ENCODE measurements around the gene MRC1.

The MRC1 gene

DNA sequence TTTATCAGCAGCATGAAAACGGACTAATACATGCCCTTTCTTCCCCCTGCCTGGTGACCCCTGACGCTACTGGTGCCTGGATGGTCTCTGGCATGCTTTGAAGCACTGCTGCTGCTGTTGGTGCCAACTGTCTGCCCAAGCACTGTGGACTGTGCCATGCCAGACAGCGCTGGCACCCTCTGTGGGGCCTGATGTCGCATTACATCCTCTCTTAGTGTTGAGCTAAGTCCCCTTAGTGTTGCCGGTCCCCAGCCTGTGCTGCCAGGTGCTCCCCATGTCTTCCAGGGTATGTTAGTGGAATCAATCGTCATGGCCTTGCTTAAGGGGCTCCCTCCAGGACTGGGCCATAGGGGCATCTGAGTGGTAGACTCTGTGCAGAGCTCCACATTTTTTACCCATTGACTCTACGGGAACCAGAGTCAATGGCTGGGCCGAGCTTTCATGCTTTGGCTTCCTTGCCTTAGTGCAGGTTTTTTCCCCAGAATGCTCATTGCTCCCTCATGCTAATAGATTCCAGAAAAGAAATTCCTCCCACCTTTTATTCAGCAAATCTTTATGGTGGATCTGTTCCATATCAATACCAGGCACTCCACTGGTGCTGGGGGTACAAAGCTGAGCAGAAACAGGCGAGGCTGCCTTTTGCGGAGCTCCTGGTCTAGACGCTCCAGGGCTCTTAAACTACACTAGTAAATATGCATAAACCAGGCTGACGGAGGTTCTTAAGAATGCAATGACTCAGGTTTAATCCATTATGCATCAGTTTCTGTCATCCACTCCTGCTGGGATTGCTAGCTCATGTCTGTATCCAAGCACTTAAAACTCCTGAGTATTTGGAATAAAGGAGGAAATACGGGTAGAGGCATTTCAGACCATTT is 21.8 kb upstream of the MRC1 start:
- TF ChIP-seq, protein P1, sequence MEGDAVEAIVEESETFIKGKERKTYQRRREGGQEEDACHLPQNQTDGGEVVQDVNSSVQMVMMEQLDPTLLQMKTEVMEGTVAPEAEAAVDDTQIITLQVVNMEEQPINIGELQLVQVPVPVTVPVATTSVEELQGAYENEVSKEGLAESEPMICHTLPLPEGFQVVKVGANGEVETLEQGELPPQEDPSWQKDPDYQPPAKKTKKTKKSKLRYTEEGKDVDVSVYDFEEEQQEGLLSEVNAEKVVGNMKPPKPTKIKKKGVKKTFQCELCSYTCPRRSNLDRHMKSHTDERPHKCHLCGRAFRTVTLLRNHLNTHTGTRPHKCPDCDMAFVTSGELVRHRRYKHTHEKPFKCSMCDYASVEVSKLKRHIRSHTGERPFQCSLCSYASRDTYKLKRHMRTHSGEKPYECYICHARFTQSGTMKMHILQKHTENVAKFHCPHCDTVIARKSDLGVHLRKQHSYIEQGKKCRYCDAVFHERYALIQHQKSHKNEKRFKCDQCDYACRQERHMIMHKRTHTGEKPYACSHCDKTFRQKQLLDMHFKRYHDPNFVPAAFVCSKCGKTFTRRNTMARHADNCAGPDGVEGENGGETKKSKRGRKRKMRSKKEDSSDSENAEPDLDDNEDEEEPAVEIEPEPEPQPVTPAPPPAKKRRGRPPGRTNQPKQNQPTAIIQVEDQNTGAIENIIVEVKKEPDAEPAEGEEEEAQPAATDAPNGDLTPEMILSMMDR (IDR thresholded peaks at IDR 0.05; ENCODE audit: poor library complexity, severe bottlenecking): no peak
- DNase-seq (ENCODE audit: low spot score): no peak

DNA sequence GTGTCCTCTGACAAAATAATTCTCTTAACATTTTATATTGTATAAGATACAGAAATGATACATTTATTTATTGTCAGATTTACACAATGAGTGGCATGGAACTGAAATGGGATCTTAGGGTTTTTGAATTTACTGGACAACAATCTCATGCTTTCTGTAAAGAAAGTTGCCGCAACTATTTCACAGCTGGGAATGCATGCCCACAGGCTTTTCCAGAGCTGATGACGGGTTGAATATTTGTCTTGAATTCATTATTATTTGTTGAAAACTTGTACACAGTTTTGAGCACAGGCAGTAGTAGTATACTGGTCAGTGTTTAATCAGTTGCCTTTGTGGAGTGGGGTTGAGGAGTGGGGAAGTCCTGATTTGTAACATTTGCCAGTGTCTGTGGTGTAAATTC is 20.5 kb upstream of the MRC1 start:
- TF ChIP-seq, protein P1 (IDR thresholded peaks at IDR 0.05; ENCODE audit: poor library complexity, severe bottlenecking): no peak
- Histone ChIP-seq H3K36me3 (ENCODE audit: low read depth) (no peaks in the 10 kb centered on the region), H3K27me3 (ENCODE audit: insufficient read depth, poor library complexity, severe bottlenecking) (no peaks in the 10 kb centered on the region), H3K9me3 (ENCODE audit: severe bottlenecking) (no peaks in the 10 kb centered on the region), H3K4me1 (ENCODE audit: insufficient read depth, poor library complexity, severe bottlenecking) (peaks cover 26% of the 10 kb centered on the region), H3K4me3 (ENCODE audit: severe bottlenecking) (no peak overlapping the region), H3K27ac (ENCODE audit: poor library complexity, severe bottlenecking) (peak overlapping the region; percentile 57)
- no peak for DNase-seq (ENCODE audit: low spot score)
- no peak for ATAC-seq (ENCODE audit: low read depth)

More for the DNA sequence above, 21.8 kb upstream of the MRC1 start:
- Histone ChIP-seq H3K4me3 (ENCODE audit: severe bottlenecking) (no peak overlapping the region), H3K27ac (ENCODE audit: poor library complexity, severe bottlenecking) (peak overlapping the region; percentile 57), H3K9me3 (ENCODE audit: severe bottlenecking) (no peaks in the 10 kb centered on the region), H3K4me1 (ENCODE audit: insufficient read depth, poor library complexity, severe bottlenecking) (peaks cover 39% of the 10 kb centered on the region), H3K36me3 (ENCODE audit: low read depth) (no peaks in the 10 kb centered on the region), H3K27me3 (ENCODE audit: insufficient read depth, poor library complexity, severe bottlenecking) (no peaks in the 10 kb centered on the region)
- peak; percentile 86 for ATAC-seq (ENCODE audit: low read depth)

DNA sequence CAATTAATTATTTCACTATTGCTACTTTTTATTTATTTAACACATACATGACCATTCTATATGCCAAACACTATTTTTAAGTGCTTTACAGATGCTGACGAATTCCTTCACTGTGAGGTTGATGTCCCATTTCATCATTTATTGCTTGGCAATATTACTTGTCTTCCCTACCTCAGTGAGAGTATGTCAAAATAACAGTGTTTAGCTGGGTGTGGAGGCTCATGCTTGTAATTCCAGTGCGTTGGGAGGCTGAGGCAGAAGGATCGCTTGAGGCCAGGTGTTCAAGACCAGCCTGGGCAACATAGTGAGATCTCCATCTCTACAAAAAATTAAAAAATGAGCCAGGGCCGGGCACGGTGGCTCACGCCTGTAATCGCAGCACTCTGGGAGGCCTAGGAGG is 19.8 kb upstream of the MRC1 start:
- Histone ChIP-seq H3K36me3 (ENCODE audit: low read depth) (no peaks in the 10 kb centered on the region), H3K27me3 (ENCODE audit: insufficient read depth, poor library complexity, severe bottlenecking) (no peaks in the 10 kb centered on the region), H3K27ac (ENCODE audit: poor library complexity, severe bottlenecking) (no peak overlapping the region), H3K4me3 (ENCODE audit: severe bottlenecking) (no peak overlapping the region), H3K4me1 (ENCODE audit: insufficient read depth, poor library complexity, severe bottlenecking) (peaks cover 19% of the 10 kb centered on the region), H3K9me3 (ENCODE audit: severe bottlenecking) (no peaks in the 10 kb centered on the region)
- ATAC-seq (ENCODE audit: low read depth) (no peak), DNase-seq (ENCODE audit: low spot score) (no peak)
- TF ChIP-seq, protein P1 (IDR thresholded peaks at IDR 0.05; ENCODE audit: poor library complexity, severe bottlenecking): no peak

DNA sequence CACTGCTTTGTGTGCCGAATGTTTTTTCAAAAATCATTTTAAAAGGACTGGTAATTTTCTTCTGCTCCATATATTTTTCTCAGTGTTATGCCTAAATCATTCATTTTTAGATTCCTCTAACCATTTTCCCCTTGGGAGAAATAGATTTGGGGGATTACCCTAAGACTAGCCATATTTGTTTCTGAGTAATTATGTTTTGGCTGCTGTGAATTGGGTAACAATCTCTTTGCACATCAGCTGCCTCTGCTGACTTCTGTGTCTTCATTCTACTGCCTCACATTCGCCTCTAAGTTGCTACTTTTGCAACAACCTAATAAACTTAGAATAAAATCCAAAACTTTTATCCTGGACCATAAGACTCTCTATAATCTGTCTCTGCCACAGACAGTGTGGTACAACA is 18.5 kb upstream of the MRC1 start:
- TF ChIP-seq, protein P1 (IDR thresholded peaks at IDR 0.05; ENCODE audit: poor library complexity, severe bottlenecking): no peak
- no peaks in the 10 kb centered on the region for H3K9me3 ChIP-seq (ENCODE audit: severe bottlenecking)
- peaks cover 9% of the 10 kb centered on the region for H3K4me1 ChIP-seq (ENCODE audit: insufficient read depth, poor library complexity, severe bottlenecking)
- no peaks in the 10 kb centered on the region for H3K36me3 ChIP-seq (ENCODE audit: low read depth)
- no peaks in the 10 kb centered on the region for H3K27me3 ChIP-seq (ENCODE audit: insufficient read depth, poor library complexity, severe bottlenecking)
- H3K4me3 ChIP-seq (ENCODE audit: severe bottlenecking): no peak overlapping the region
- H3K27ac ChIP-seq (ENCODE audit: poor library complexity, severe bottlenecking): no peak overlapping the region
- ATAC-seq (ENCODE audit: low read depth) (no peak), DNase-seq (ENCODE audit: low spot score) (no peak)

DNA sequence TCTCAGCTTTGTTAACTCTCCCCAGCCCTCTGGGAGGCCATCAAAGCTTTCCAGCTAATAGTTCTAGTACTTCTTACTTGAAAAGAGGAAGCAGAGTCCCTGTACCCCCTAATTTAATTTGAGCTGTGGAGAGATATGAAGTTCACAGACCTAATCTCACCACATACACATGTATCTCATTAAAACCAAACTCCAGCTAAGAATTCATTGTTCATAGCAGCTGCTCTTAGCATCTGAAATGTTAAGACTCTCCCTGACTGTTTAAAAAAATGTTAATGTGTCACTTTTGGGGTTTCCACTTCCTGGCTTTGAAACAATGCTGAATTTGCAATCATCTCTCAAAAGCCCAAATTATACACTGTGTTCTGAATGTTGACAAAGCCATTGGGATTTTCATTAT is 16.2 kb upstream of the MRC1 start:
- Histone ChIP-seq H3K36me3 (ENCODE audit: low read depth) (no peaks in the 10 kb centered on the region), H3K27ac (ENCODE audit: poor library complexity, severe bottlenecking) (no peak overlapping the region), H3K27me3 (ENCODE audit: insufficient read depth, poor library complexity, severe bottlenecking) (no peaks in the 10 kb centered on the region), H3K9me3 (ENCODE audit: severe bottlenecking) (no peaks in the 10 kb centered on the region), H3K4me1 (ENCODE audit: insufficient read depth, poor library complexity, severe bottlenecking) (peaks cover 1% of the 10 kb centered on the region), H3K4me3 (ENCODE audit: severe bottlenecking) (no peak overlapping the region)
- no peak for ATAC-seq (ENCODE audit: low read depth)
- no peak for DNase-seq (ENCODE audit: low spot score)
- TF ChIP-seq, protein P1 (IDR thresholded peaks at IDR 0.05; ENCODE audit: poor library complexity, severe bottlenecking): no peak
